Peyer's patch (tissue), 4 donors: ENCODE results near the gene TBL3.

Experiments used
- POLR2A ChIP-seq, 2 donors: fragments of 450-650 bp; IDR thresholded peaks; one replicate each; pipeline ENCODE4 v1.5.1; 2017; ENCODE audit warnings: antibody characterized with exemption in 2 of 2, mild to moderate bottlenecking in 2 of 2, moderate library complexity in 2 of 2
- TF ChIP-seq, protein P1 (sequence below), 6 experiments: fragments of 450-650 bp in 4 of 6; fragments of 200-600 bp in 2 of 6; sonication (generic) in 1 of 6; IDR thresholded peaks; one replicate each; pipeline ENCODE4 v1.5.1; 2017 to 2019; ENCODE audit warnings: antibody characterized with exemption in 6 of 6, mild to moderate bottlenecking in 3 of 6, moderate library complexity in 1 of 6

DNA sequence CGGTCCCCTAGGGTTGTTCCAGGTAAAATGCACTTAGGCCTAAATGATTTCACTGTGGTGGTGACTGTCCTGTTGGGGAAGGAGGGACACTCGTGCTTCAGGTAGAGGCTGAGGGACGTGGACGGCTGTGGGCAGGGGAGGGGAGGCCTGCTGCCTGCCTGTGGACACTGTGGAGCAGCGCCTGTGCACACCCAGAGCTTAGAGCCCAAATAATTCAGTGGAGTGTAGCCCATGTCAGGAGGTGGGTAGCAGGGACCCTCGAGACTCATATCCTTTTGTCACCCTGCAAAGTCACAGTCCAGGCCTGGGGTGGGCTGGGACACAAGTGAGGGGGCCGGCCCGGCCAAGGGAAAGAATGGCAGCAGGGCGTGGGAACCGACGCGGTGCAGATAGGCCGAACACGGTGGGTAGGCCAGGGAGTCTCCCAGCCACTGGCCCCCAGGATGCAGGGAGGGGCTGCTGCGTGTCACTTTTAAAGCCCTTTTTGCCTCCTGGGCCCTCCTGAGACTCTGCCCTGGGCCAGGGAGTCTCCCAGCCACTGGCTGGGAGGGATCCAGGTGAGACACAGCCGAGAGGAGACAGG lies 54.1 kb downstream of the TBL3 start:
- TF ChIP-seq, protein P1, sequence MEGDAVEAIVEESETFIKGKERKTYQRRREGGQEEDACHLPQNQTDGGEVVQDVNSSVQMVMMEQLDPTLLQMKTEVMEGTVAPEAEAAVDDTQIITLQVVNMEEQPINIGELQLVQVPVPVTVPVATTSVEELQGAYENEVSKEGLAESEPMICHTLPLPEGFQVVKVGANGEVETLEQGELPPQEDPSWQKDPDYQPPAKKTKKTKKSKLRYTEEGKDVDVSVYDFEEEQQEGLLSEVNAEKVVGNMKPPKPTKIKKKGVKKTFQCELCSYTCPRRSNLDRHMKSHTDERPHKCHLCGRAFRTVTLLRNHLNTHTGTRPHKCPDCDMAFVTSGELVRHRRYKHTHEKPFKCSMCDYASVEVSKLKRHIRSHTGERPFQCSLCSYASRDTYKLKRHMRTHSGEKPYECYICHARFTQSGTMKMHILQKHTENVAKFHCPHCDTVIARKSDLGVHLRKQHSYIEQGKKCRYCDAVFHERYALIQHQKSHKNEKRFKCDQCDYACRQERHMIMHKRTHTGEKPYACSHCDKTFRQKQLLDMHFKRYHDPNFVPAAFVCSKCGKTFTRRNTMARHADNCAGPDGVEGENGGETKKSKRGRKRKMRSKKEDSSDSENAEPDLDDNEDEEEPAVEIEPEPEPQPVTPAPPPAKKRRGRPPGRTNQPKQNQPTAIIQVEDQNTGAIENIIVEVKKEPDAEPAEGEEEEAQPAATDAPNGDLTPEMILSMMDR (IDR thresholded peaks at IDR 0.05): no peak
- no peak for TF ChIP-seq POLR2A (IDR thresholded peaks at IDR 0.05)
